HFFc6 (cell line): ENCODE data around the gene ICAM2. TPM values are rescaled to one million over a fixed set of nuclear protein-coding genes. Genes with fewer than 3 reads are reported as not detected.

Experiments used
- DNase-seq: peaks from one replicate; pipeline ENCODE4 v3.0.0-alpha.2; 2018
- H3K27ac Mint-ChIP-seq: 2 replicates; pipeline ENCODE4 v1.8.0; 2020; ENCODE audit warnings: mild to moderate bottlenecking, mixed read lengths
- H3K27me3 Mint-ChIP-seq: 2 replicates; pipeline ENCODE4 v1.8.0; 2021; ENCODE audit warnings: mild to moderate bottlenecking, moderate library complexity, mixed read lengths; ENCODE audit not compliant: insufficient read depth
- H3K36me3 Mint-ChIP-seq: 2 replicates; pipeline ENCODE4 v1.8.0; 2021; ENCODE audit warnings: low read depth, mixed read lengths
- H3K4me1 Mint-ChIP-seq: 2 replicates; pipeline ENCODE4 v1.8.0; 2020; ENCODE audit warnings: low read depth, mixed read lengths
- H3K4me3 Mint-ChIP-seq: 2 replicates; pipeline ENCODE4 v1.8.0; 2020; ENCODE audit warnings: mild to moderate bottlenecking, moderate library complexity, mixed read lengths
- H3K9me3 Mint-ChIP-seq: 2 replicates; pipeline ENCODE4 v1.8.0; 2020; ENCODE audit warnings: mild to moderate bottlenecking, mixed read lengths
- CTCF ChIP-seq: fragments of 200-600 bp; sonication (generic); IDR thresholded peaks from 2 replicates; pipeline ENCODE4 v1.5.0; 2021; ENCODE audit warnings: antibody characterized with exemption, mild to moderate bottlenecking
- total RNA-seq, 6 experiments: library from RNA; stranded (reverse); fragmentation: NEBNext Ultra II Directional; extraction: Animal tissue kit (Norgen Biotek cat#: 25700); gene quantifications; 2 replicates in 1 of 6; 3 replicates in 5 of 6; pipeline ENCODE4 v1.2.3, GENCODE V29; 2021

The ICAM2 gene
- total RNA-seq, 6 experiments from 2014 or later: 0.91 to 2.5 (median 1.3) TPM

DNA sequence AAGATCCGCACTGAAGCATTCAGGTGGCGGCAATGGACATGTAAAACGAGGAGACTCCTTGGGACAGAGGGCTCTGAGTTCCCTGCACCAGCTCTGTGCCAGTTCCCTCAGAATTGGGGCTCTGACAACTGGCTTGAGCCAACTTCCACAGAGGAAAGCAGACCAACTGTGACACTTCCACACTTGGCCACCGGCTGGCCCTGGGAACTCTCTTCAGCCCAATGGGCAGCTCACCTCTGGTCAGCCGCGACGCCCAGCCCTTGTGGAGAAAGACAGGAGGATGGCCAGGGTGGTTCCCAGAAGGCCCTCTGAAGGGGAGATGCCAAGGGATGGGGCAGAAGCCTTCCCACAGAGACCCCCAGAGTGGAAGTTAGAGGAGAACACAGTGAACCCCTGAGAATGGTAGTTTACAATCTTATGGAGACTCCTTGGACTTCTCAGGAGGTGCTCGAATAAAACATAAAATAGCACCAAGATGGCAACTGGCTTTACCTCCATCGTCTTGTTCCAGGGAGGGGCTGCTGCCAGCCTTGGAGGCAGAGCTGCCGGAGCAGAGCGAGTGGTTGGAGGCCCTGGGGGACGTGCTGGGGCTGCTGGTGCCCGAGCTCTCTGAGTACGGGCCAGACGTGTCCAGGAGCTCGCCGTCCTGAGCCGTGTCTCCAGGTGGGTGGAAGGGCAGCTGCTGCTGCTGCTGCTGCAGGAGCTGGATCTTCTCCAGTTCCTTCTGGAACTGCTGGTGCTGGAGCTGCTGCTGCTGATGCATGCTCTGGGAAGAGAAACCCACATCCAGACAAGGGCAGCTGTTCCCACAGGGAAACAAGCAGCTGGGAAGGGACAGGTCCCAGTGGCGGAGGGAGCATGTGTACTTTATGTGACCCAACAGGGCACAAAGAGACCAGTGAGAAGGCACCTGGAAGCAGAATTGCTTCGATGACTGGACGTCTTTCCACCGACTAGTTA is 35.0 kb upstream of the ICAM2 start:
- H3K36me3 Mint-ChIP-seq: peaks cover 32% of the 10 kb centered on the region
- H3K4me3 Mint-ChIP-seq: no peak overlapping the region
- no peak overlapping the region for H3K27ac Mint-ChIP-seq
- peaks cover 1% of the 10 kb centered on the region; the same call in 1 of the 2 replicates for H3K27me3 Mint-ChIP-seq
- H3K4me1 Mint-ChIP-seq: peaks cover 15% of the 10 kb centered on the region; the same call in 1 of the 2 replicates
- DNase-seq: no peak
- no peaks in the 10 kb centered on the region for H3K9me3 Mint-ChIP-seq
- TF ChIP-seq CTCF: peak; percentile 27; the same call in 1 of the 2 replicates

GRCh38 chr17:64054304-64054703 is 33.9 kb upstream of the ICAM2 start:
- Mint-ChIP-seq H3K4me3 (no peak overlapping the region), H3K9me3 (no peaks in the 10 kb centered on the region), H3K27me3 (no peaks in the 10 kb centered on the region), H3K27ac (no peak overlapping the region), H3K4me1 (peaks cover 15% of the 10 kb centered on the region; the same call in 1 of the 2 replicates), H3K36me3 (peaks cover 25% of the 10 kb centered on the region)
- no peak for TF ChIP-seq CTCF
- DNase-seq: no peak

DNA sequence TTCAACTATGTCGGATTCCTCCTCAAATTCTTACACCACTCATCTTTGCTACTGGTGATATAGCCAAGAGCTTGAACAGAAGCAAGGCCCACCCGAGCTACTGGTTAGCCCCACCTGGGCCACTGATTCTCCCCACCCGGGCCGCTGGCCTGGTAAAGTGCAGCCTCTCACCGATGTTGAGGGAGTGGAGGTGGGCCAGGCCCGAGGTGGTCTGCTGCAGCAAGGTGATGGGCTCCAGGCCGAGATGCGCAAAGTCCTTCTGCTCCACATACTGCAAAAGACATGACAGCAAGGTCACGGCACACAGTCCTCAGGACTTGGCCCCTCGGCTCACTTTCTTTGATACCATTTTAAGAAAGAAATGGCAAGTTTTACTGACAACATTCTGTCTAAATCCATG is 32.7 kb upstream of the ICAM2 start:
- no peak for DNase-seq
- Mint-ChIP-seq H3K27ac (no peak overlapping the region), H3K27me3 (no peaks in the 10 kb centered on the region), H3K9me3 (no peaks in the 10 kb centered on the region), H3K36me3 (peaks cover 20% of the 10 kb centered on the region), H3K4me1 (peaks cover 6% of the 10 kb centered on the region; the same call in 1 of the 2 replicates), H3K4me3 (no peak overlapping the region)
- no peak for TF ChIP-seq CTCF

DNA sequence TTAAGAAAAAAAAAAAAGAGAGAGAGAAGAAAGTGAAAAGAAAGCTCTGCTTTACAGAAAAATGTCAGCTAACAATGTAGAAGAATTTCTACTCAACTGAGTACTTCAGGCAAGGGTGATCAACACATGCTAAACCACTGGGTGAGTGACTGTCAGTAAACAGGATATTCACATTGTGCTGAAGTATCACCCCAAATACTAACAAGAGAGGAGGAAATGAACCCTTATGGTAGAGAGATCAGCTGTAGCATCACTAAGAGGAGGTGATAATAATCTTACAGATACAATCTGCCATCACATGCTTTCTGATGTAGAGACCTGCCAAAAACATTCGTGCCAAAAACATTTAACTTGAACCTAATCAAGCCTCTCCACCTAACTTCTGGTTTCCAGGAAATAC is 30.7 kb upstream of the ICAM2 start:
- Mint-ChIP-seq H3K4me1 (no peaks in the 10 kb centered on the region), H3K36me3 (peaks cover 26% of the 10 kb centered on the region)

GRCh38 chr17:64048805-64049204 is 28.4 kb upstream of the ICAM2 start:
- no peak overlapping the region for H3K27ac Mint-ChIP-seq
- H3K4me1 Mint-ChIP-seq: no peaks in the 10 kb centered on the region
- peaks cover 26% of the 10 kb centered on the region for H3K36me3 Mint-ChIP-seq
- DNase-seq: no peak
- H3K4me3 Mint-ChIP-seq: no peak overlapping the region
- no peak for TF ChIP-seq CTCF
- no peaks in the 10 kb centered on the region for H3K9me3 Mint-ChIP-seq
- no peaks in the 10 kb centered on the region; the same call in 1 of the 2 replicates for H3K27me3 Mint-ChIP-seq

More for the DNA sequence above, 30.7 kb upstream of the ICAM2 start:
- Mint-ChIP-seq H3K9me3 (no peaks in the 10 kb centered on the region), H3K4me3 (no peak overlapping the region), H3K27ac (no peak overlapping the region), H3K27me3 (no peaks in the 10 kb centered on the region)
- TF ChIP-seq CTCF: no peak
- no peak for DNase-seq
